LNCaP clone FGC (cell line): ENCODE measurements around the gene ARMC7.
"Not testable (repeated sequence)": the region's sequence is repeated elsewhere in the genome, so short reads cannot be mapped to it uniquely, and the experiment has no call there.

Experiments used
- DNase-seq: peaks from one replicate; pipeline ENCODE4 v3.0.0-alpha.2; 2011; ENCODE audit warnings: low read depth
- H3K4me3 ChIP-seq: 2 replicates; pipeline ENCODE4 v1.5.1; 2011; ENCODE audit warnings: mild to moderate bottlenecking, low read depth, low read length, control low read depth
- CTCF ChIP-seq: IDR thresholded peaks from 2 replicates; pipeline ENCODE4 v1.5.1; 2012; ENCODE audit warnings: mild to moderate bottlenecking; ENCODE audit not compliant: control insufficient read depth, insufficient read depth; ENCODE audit errors: extremely low read depth

ARMC7 gene

GRCh38 chr17:75124819-75125162, 15.0 kb downstream of the ARMC7 start:
- TF ChIP-seq CTCF = no peak
- no peak for DNase-seq
- H3K4me3 ChIP-seq = no peak overlapping the region

- no peak for DNase-seq
- H3K4me3 ChIP-seq = no peak overlapping the region
- TF ChIP-seq CTCF = no peak
These were observed 16.2 kb downstream of the ARMC7 start for GRCh38 chr17:75125984-75126383.

- TF ChIP-seq CTCF = no peak
- DNase-seq = no peak
- H3K4me3 ChIP-seq = no peak overlapping the region
These were observed 17.2 kb downstream of the ARMC7 start for GRCh38 chr17:75126954-75127353.

GRCh38 chr17:75127936-75128335, 18.2 kb downstream of the ARMC7 start:
- not testable (repeated sequence) for H3K4me3 ChIP-seq, DNase-seq

GRCh38 chr17:75128694-75129505, 19.1 kb downstream of the ARMC7 start:
- DNase-seq = no peak
- H3K4me3 ChIP-seq = no peak overlapping the region
- no peak for TF ChIP-seq CTCF

- no peak for DNase-seq
- no peak for TF ChIP-seq CTCF
- no peak overlapping the region for H3K4me3 ChIP-seq
These were observed 19.8 kb downstream of the ARMC7 start for GRCh38 chr17:75129576-75129975.

GRCh38 chr17:75130059-75130631, 20.4 kb downstream of the ARMC7 start:
- DNase-seq = no peak
- H3K4me3 ChIP-seq = no peak overlapping the region; the same call in 1 of the 2 replicates
- no peak for TF ChIP-seq CTCF
